Lung microvascular endothelial cell (primary cell): Measurements from ENCODE around the gene ZC3H7B. TPM values are rescaled to one million over a fixed set of nuclear protein-coding genes. Genes with fewer than 3 reads are reported as not detected.
"Not testable (repeated sequence)": the region's sequence is repeated elsewhere in the genome, so short reads cannot be mapped to it uniquely, and the experiment has no call there.

Experiments used
- DNase-seq, 2 donors: peaks; one replicate each; pipeline versions ENCODE4 v3.0.0 to v3.0.0-alpha.2; 2010; ENCODE audit warnings: low read depth in 2 of 2
- total RNA-seq: library from RNA; depleted of rRNA; stranded (reverse); fragments of >200 nt; gene quantifications from 2 replicates; pipeline ENCODE4 v1.2.1, GENCODE V29; 2014

The ZC3H7B gene
- total RNA-seq, 1 donor from 2014 or later, result 53.6 TPM

DNA sequence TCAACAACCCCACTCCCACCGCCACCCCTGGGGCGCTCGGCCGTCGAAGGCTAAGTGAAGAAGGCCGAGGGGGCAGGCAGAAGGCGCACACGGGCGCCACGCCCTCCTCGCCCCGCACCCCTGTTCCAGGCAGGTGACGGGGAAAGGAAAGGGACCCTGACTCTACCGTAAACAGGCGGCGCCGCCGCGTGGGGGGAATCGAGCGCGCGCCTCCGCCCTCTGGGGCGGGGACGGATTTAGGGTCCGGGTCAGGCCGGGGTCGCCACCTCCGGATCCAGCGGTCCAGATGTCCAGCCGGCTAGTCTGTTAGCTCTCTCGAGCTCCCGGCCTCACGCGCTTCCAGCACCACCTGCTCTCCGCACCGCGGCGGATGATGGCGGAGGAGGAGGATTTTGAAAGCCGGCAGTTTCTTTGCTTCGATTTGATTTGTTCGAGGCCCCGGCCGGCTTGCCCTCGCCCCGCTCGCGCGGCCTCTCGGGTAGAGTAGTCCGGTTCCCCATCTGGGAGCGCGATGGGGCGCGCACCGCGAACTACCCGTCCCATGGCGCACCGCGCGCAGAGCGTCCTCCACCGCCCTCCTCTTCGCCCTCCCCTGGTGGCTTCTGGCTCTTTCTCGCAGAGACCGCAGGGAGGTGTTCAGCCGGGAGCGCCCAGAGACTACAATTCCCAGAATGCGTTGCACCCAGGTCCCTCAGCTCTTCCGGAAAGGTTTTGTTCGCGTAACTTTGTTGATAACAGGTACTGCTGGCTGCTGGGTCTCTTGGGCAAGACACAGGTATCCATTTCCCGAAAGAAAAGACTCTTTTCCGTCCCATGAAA is 15.3 kb upstream of the ZC3H7B start, which contains the start of gene RANGAP1:
TSS of gene RANGAP1 (minus strand) at position 368 of the 819 bp plus-strand sequence. CDS start 5,143 bp downstream, outside the sequence.
- DNase-seq, result peak; percentile 99

DNA sequence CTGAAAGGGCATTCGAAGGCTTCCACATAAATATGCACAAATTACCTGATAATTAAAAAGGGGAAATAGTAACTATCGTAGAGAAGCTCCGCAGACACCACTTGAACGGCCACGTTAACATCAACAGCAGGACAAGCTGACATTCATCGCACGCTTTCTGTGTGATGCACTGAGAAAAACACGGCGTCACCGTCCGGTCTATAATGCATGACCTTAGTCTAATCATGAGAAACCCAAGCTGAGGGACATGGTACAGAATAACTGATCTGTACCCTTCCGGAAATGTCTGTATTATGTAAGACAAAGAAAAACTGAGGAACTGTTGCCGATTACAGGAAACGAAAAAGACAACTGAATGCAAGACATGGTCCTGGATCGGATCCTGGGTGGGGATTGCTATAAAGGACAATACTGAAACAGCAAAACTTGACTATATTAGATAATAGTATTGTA is 14.7 kb upstream of the ZC3H7B start:
- DNase-seq, result peak; percentile 77 to 81

DNA sequence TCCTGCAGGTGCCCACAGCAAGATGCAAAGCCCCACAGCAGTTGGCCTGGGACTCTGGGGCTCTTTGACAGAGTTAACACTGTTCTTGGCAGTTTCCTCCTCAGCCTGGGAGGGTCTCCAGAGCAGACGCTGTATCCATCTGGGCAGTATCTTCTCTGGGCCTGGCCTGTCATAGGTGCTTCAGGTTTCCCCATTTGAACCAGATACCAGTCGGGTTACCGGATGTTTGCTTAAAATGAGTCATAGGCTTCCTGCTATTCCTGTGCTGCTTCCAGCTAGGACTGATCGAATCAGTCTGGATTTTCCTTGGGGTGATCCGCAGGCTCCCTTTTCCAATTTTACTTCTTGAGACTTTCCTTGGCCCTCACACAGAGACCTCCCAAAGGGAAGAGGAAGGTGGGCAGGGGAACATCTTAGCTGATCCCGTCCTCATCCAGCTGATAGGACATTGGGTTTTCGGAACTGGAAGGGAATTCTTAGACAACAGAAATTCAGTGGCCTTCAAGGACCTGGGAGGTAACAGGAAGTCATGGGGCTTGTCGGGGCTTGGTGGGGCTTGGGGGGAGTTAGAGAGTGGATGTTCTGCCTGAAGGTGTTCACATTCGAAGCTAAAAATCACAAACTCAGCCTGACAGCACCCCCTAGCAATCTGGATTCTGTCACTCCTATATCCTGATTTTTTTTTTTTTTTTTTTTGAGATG is 12.9 kb upstream of the ZC3H7B start:
- DNase-seq, result peak; percentile 82 to 85

DNA sequence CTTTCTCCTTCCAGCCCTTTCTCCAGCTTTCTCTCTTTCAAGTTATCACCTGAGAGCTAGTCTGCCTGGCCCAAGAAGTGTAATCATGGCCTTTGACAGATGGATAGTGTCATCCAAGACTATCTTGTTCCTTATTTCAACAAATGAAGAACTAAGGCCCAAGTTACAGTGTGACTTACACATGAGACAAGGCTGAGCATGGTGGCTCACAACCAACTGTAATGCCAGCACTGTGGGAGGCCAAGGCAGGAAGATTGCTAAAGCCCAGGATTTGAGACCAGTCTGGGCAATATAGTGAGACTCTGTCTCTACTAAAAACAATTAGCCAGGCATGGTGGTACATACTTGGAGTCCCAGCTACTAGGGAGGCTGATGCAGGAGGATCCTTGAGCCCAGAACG is 11.7 kb upstream of the ZC3H7B start:
- DNase-seq, result no peak

DNA sequence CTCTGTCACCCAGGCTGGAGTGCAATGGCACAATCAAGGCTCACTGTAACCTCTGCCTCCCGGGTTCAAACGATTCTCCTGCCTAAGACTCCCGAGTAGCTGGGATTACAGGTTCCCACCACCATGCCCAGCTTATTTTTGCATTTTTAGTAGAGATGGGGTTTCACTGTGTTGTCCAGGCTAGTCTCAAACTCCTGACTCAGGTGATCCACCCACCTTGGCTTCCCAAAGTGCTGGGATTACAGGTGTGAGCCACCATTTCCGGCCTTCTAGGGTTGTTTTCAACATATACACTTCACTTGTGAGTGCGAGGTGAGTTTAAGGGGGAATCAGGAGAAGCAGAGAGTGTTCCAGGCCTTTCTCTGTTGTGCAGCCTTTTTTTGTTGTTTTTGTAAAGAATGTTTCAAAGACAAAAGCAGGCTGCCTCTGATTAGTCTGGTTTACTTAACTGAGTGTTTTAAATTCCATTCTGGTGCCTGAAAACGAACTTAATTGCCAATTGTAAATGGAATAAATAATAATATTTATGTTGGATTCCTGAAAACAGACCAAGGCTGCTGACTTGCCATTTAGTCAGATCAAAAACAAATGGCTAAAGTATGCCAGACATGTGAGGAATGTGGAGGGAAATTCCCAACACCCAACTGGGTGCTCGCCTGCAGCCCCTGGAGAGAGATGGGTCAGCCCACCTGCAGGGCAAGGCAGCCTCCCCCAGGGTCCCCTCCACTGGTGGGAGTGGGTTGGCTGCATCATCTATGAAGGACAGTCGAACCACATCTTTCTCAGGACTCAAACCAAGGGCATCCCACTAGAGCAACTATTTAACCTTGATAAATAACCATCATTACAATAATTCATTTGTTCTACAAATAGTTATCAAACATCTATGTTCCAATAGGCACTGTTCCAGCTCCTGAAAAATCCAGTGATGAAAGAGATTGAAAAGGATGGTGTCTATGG is 10.8 kb upstream of the ZC3H7B start:
- peak; percentile 70 to 82 for DNase-seq

DNA sequence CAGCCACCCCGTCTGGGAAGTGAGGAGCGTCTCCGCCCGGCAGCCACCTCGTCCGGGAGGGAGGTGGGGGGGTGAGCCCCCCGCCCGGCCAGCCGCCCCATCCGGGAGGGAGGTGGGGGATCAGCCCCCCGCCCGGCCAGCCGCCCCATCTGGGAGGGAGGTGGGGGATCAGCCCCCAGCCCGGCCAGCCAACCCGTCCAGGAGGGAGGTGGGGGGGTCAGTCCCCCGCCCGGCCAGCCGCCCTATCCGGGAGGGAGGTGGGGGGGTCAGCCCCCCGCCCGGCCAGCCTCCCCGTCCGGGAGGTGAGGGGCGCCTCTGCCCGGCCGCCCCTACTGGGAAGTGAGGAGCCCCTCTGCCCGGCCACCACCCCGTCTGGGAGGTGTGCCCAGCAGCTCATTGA is 6.5 kb upstream of the ZC3H7B start:
- DNase-seq, result not testable (repeated sequence)

DNA sequence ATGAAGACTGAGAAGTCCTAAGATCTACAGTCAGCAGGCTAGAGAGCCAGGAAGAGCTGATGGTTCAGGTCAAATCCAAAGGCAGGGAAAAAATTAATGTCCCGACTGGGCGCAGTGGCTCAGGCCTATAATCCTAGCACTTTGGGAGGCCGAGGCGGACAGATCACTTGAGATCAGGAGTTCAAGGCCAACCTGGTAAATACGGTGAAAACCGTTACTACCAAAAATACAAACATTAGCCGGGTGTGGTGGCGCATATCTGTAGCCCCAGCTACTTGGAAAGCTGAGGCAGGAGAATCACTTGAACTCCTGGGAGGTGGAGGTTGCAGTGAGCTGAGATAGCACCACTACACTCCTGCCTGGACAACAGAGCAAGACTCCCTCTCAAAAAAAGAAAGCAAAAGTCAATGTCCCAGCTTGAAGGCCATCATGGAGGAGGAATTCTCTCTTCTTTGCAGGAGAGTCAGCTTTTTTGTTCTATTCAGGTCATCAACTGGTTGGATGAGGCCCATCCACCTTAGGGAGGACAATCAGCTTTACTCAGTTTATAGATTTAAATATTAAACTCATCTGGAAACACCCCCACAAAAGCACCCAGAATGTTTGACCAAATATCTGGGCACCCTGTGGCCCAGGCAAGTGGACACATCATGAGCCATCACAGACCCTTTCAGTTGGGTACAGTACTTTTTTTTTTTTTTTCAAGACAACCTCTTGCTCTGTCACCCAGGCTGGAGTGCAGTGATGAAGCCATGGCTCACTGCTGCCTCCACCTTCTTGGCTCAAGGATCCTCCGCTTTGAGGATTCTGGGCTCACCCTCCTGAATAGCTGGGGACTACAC is 4.3 kb upstream of the ZC3H7B start:
- no peak for DNase-seq

DNA sequence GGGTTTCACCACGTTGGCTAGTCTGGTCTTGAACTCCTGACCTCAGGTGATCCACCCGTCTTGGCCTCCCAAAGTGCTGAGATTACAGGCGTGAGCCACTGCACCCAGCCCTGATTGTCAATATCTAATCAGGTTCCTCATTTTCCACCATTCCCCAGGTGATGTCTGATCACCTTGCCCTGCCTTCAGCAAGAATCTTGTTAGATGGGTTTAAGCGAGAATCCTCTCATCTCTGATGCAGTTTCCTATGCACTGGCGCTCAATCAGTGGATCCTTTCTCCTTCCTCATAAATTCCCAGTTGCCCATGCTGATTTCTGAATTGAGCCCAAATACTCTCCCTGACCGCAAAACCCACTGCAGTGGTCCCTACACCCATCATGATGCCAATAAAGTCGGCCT is 664 bp upstream of the ZC3H7B start:
- no peak for DNase-seq

DNA sequence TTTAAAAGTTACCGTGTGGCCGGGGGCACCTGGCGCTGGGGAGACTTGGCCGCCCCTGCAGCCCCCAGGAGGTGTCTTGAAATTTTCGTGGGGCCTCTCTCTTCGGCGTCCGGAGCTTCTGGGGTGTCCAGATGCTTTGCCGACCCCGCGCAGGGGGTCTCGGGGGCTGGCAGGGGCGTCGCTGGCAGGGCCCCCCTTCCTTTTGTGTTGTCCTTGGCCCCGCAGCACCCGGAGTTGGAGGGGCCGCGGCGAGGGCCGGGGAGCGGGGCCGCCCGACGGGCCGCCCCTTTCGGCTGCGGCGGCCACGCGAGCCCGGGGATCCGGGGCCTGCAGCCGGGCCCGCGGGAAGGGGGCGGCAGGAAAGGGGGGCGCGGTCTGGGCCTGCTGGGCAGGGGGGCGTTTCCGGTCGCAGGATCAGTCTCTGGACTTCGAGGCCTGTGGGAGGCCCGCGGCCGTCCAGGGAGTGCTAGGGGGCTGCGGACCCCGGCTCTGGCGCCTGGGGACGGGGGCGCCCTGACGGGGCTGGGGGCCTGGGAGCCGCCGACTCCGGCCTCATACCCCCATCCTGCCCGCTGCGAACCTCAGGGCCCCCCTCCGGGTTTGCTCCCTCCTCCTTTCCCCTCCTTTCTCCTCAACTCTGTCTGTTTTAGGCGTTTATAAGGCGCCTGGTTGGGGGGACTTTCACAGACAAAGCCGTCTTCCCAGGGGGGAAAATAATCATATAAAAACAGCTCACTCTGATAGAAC is 869 bp downstream of the ZC3H7B start:
- DNase-seq, result peak; percentile 8 to 29

DNA sequence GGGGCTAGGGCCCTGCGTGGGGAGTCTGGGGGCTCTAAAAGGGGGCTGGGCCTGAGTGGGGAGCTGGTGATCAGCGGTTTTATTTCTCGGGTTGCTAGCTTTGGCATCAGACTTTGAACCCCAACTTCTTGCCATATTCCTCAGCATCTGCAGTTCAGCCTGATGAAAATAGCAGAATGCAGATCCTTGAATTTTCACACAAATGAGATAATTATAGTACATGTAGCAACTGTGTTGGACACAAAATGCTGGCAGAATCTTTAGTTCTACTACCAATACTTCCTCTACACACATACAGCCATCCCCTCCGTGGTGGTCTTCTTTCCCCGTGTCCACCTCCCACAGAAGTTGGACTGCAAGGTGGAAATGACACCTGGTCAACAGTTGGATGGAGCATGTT is 1.5 kb downstream of the ZC3H7B start:
- peak in 1 of 2 donors; percentile 19 for DNase-seq

DNA sequence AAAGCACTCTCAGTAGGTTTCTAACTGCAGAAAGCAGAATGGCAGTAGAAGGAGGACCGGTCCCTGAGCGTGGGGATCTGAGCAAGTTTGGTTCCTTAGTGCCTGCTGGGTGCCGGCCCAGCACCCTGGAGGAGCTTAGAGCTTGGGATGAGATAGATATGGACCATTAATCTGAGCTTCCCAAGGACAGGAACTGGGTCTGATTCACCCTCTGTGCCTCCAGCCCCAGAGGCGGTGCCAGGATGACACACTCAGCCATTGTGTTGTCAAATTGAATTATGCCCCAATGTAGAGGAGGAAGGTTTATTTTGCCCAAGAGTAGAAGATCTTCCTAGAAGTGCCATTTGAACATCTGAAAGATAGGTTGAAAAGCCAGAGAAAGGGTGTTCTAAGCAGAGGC is 4.3 kb downstream of the ZC3H7B start:
- peak; percentile 73 to 88 for DNase-seq

DNA sequence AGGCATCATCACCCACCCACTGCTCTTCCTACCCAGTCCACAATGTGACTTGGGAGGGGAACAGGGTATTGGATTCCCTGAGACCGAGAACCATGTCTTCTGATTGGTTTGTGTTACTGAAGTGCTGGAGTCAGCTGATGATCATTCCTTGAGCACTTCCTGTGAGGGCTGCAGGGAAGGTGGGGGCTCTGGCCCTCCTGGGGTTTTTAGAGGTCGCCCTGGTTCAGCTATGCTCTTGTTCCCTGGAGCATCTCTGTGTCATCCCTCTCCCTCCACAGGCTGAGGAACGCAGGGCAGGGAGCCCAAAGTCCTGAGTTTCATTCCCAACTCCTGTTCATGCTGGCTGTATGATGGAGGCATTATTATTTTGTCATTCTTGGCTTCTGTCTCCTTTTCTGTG is 6.7 kb downstream of the ZC3H7B start:
- DNase-seq, result peak in 1 of 2 donors; percentile 9

DNA sequence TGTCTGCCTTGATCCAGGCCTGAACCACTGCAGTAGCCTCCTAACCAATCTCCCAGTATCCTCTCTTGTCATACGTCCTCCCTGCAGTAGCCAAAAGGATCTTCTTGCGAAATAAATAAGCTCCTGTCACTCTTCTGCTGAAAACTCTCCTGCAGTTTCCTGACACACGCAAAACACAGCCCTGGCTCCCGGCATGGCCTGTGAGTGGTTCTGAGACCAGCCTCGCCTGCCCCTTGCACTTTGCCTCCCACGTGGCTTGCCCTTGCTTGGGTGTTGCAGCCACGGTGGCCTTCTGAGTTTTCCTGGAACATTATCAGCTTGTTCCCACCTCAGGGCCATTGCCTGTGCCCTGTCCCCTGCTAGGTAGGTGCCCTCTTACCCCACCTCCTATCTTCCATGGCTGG is 7.2 kb downstream of the ZC3H7B start:
- no peak for DNase-seq

DNA sequence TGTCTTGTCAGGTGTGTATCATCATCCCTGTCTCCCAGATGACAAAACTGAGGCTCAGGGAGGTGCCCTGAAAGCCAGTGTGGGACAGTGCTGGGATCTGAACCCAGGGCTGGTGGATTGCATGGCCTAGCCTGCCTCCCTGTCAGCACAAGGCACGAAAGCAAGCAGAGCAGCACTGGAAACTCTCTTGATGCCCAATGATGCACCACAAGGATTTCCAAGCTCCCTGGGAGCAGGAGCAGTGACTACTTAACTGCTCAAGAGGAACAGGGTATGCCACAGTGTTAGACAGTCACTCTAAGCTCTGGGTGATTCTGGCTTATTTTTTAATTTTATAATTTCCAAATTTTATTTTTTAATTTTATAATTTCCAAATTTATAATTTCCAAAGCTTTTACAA is 9.0 kb downstream of the ZC3H7B start:
- no peak for DNase-seq

DNA sequence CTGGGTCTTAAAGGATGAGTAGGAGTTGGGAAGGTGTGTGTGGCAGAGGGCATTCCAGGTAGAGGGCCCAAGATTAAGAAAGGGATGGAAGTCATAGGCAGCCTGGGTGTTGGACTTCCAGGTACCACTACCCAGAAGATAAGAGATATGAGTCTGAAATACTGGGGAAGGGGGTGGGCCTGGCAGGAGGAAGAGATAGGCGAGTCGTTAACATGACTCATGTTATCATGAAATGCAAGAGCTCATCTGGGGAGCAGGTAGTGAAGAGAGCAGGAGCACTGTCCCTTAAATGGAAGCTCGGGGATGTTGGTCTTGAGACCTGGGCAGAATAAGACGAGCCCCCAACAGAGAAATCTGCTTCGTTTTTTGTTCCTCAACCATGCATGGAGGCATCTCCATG is 10.2 kb downstream of the ZC3H7B start:
- DNase-seq, result no peak

DNA sequence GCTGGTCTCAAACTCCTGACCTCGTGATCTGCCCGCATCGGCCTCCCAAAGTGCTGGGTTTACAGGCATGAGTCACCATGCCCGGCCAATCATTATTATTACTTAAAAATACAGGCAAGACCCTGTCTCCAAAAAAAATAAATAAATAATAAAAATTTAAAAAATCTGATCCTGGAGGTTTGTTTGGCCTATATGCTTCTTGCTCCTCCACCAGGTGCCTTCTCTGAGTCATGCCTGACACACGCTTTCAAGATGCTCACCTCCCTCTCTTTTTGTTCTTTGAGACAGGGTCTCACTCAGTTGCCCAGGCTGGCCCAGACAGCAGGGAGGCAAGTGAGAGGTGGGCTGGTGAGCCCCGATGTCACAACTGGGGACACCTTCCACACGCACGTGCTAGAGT is 13.5 kb downstream of the ZC3H7B start:
- DNase-seq, result no peak

DNA sequence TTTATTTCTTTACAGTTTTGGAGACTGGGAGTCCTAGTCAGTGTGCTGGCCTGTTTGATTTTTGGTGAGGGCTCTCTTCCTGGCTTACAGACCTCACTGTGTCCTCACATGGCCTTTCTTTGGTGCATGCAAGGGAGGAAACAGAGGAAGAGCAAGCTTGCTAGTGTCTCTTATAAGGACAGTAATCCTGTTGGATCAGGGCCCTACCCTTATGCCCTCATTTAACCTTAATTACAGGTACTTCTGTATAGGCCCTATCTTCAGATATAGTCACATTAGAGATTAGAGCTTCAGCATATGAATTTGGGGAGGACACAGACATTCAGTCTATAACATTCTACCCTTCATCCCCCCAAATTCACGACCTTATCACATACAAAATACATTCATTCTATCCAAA is 14.3 kb downstream of the ZC3H7B start:
- no peak for DNase-seq

DNA sequence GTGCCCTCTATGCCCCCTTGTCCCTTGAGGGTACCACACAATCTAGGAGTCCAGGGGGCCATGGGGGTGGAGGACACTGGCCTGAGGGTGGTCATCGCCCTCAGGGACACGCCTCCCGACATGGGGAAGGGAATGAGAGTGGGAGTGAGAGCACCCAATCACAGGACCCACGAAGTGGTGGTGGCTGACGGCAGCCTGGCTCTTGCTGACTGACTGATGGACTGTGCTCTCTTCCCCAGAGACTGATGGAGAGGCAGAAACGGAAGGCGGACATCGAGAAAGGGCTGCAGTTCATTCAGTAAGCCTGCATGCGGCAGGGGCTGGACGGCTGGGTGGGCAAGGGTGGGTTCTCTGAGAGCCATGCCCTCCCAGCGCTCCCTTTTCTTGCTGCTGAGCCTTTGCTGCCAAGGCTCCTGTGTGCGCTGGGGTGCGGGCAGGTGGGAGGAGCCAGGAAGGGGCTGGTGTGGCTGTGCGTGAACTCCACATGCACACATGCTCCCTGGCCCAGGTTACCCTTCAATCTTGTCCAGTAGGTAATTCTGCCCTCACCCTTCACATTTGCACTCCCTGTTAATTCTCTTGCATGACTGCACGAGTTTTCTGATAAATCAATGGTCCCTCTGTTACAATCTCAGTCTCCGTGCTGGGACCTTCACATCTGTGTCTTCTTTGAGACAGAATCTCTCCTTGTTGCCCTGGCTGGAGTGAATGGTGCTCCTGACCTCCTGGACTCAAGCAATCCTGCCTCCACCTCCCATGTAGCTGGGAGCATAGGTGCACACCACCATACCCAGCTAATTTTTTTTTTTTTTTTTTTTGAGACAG is 19.3 kb downstream of the ZC3H7B start:
- DNase-seq, result no peak
